Tibial nerve (tissue), 3 donors: ENCODE data around the gene DRC1.

Source experiments
- CTCF ChIP-seq, 5 experiments: fragments of 200-600 bp in 3 of 5; fragments of 450-650 bp in 2 of 5; sonication (generic) in 3 of 5; IDR thresholded peaks; one replicate each; pipeline ENCODE4 v1.5.1; 2016 to 2019; ENCODE audit warnings: antibody characterized with exemption in 5 of 5, mild to moderate bottlenecking in 3 of 5, moderate library complexity in 2 of 5
- POLR2A ChIP-seq, 2 donors: fragments of 450-650 bp; IDR thresholded peaks; one replicate each; pipeline ENCODE4 v1.6.1; 2017; ENCODE audit warnings: antibody characterized with exemption in 2 of 2, mild to moderate bottlenecking in 2 of 2, moderate library complexity in 2 of 2

- TF ChIP-seq CTCF (IDR thresholded peaks at IDR 0.05) = no peak
- TF ChIP-seq POLR2A (IDR thresholded peaks at IDR 0.05) = no peak
Measured at GRCh38 chr2:26466662-26467310, 65.1 kb downstream of the DRC1 start.
